Epithelial cell of esophagus (primary cell): ENCODE measurements around the gene DYNC1I1.

Experiments
- DNase-seq: peaks from one replicate; pipeline ENCODE4 v3.0.0; 2010; ENCODE audit warnings: low read depth
- H3K4me3 ChIP-seq: 2 replicates; pipeline ENCODE4 v1.5.1; 2011; ENCODE audit warnings: mild to moderate bottlenecking, low read length, control low read depth
- CTCF ChIP-seq: IDR thresholded peaks from 2 replicates; pipeline ENCODE4 v1.5.1; 2011; ENCODE audit warnings: low read depth, mild to moderate bottlenecking, low read length, control low read depth, inconsistent platforms; ENCODE audit not compliant: insufficient read depth; ENCODE audit errors: missing control alignments

The DYNC1I1 gene

DNA sequence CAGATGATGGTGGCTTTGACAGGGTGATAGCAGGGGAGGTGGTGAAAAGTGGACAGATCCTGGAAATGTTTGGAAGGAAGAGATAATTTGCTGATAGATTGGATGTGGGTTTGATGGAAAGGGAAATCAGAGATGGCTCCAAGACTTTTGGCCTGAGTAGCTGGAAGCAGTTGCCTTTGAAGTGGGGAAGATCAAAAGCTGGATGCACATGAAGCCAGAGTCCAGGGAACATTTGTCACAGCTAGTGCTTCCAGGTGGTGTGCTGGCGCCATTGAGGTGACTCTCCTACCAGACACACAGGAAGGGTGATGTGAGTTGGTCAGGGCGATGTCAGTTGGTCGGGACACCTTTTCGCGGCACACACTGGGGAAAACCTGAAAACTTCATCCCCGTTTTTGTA is 15.9 kb downstream of the DYNC1I1 start:
- no peak overlapping the region for H3K4me3 ChIP-seq
- TF ChIP-seq CTCF = no peak
- no peak for DNase-seq

DNA sequence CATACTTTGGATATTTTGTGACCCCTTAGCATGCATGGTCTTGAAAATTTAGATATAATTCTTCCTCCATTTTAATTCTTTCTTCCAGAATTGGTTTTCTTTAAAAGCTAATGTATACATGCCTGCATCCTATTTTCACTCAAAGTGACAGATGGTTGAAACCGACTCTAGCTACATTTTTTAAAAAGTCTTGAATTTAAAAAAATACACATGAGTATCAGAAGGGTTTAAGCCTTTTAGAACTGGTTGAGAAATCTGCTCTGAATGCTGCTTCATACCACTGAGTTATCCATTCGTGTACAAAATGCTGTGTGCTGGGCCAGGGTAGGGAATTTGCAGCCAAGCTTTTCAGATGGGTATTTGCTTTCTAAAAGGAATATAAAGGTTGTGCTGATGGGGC is 16.5 kb downstream of the DYNC1I1 start:
- H3K4me3 ChIP-seq = no peak overlapping the region
- DNase-seq = no peak
- TF ChIP-seq CTCF = no peak

- TF ChIP-seq CTCF = no peak
- no peak overlapping the region for H3K4me3 ChIP-seq
- DNase-seq = no peak
These were observed 21.3 kb downstream of the DYNC1I1 start for GRCh38 chr7:95793658-95794057.

GRCh38 chr7:95794917-95795515 is 22.7 kb downstream of the DYNC1I1 start:
- peak; percentile 64 for TF ChIP-seq CTCF
- DNase-seq = peak; percentile 59
- no peak overlapping the region for H3K4me3 ChIP-seq

- no peak for DNase-seq
- H3K4me3 ChIP-seq = no peak overlapping the region
- TF ChIP-seq CTCF = no peak
These were observed 24.3 kb downstream of the DYNC1I1 start for GRCh38 chr7:95796617-95797016.

DNA sequence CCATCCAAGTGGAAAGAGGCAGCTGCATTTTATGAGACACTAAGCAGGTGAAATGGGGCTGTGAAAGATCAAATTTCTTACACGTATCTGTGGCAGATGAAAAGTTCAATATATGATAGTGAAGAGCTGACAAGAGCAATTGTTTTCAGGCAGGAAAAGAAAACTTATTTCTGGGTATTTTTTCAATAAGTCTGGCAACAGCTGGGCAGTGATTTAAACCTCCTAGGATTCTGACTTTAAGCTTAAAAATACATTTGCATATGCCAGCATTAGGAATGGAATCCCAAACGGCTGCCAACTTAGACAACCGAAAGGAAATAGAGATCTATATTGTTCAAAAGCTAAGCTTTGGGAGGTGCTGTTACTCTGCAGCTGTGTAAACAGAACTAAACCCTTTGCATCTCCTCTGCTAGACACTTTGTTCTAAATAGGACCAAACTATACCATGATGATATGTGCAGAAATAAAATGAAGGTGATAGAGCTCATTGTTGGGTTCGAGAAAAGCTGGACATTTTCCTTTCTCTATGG is 26.1 kb downstream of the DYNC1I1 start:
- DNase-seq = no peak
- no peak for TF ChIP-seq CTCF
- H3K4me3 ChIP-seq = no peak overlapping the region

DNA sequence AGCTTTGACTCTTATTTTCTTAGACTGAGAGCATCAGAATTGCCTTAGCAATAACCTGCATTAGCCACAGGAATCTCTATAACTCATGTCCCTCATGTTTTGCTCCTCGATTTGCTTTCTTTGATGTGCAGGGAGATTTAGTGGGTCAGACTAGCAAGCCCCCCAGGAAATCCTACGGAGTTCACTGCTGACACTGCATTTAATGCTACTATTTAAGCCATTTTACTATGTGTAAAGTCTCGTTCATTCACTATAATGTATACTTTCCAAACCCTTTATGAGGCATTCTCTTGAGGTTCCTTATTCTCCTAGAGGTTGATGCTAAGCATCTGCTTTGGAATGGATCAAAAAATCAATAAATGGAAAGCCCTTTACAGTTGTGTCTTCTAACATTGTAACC is 28.4 kb downstream of the DYNC1I1 start:
- no peak for TF ChIP-seq CTCF
- no peak for DNase-seq
- no peak overlapping the region for H3K4me3 ChIP-seq
